Inflammatory macrophage treated with lipopolysaccharide for 1 hour (primary cell): ENCODE measurements around the gene ELMOD2.
"Not testable (repeated sequence)": the region's sequence is repeated elsewhere in the genome, so short reads cannot be mapped to it uniquely, and the experiment has no call there.

ENCODE experiments used
- DNase-seq, 2 donors: peaks; one replicate each; pipeline ENCODE4 v3.0.0-alpha.2; 2020 to 2022

The ELMOD2 gene

GRCh38 chr4:140523857-140524742 is at the start of gene ELMOD2:
ELMOD2 (plus strand) TSS chr4:140524168; CDS start chr4:140525429, 1,261 bp downstream.
- peak; percentile 97 to 98 for DNase-seq

- DNase-seq = no peak
Measured at GRCh38 chr4:140483445-140483844, 40.5 kb upstream of the ELMOD2 start.

DNA sequence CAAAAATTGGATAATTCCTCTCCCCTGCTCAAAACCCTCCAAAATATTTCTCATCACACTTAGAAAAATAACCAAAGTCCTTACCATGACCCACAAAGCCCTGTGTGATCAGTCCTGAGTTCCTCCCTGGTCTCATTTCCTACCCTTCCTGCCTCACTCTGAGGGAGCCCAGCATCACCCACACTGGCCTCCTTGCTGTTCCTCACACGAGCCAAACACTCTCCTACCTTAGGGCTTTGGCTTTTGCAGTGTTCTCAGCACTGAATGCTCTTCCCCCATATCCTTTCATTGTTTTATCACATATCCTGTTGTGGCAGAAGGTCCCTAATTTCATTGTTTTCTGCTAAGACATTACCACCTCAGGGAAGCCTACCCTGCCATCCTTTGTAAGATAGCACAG is 38.0 kb upstream of the ELMOD2 start:
- DNase-seq = no peak

DNA sequence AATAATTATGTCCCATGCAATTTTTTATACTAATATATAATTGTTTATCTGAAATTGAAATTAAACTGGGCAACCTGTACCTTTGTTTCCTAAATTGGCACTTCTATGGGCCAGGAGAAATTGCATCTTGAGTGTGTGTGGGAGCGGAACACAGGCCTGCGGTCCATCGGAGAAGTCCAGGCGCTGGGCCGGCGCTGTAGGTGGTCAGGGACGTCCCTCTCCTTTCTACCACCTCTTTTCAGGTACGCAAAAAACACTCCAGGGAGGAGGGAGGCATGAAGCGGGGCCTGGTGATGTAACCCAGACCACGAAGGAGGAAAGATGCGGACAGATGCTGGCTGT is 26.6 kb upstream of the ELMOD2 start:
- DNase-seq = no peak

GRCh38 chr4:140497747-140498636 is 26.0 kb upstream of the ELMOD2 start, which contains the start of gene MGAT4D:
MGAT4D (minus strand) TSS chr4:140498293; CDS start chr4:140498222, 71 bp downstream.
- no peak for DNase-seq

GRCh38 chr4:140499391-140499790 is 24.6 kb upstream of the ELMOD2 start:
- DNase-seq = no peak

- no peak for DNase-seq
Measured at GRCh38 chr4:140504261-140504660, 19.7 kb upstream of the ELMOD2 start.

DNA sequence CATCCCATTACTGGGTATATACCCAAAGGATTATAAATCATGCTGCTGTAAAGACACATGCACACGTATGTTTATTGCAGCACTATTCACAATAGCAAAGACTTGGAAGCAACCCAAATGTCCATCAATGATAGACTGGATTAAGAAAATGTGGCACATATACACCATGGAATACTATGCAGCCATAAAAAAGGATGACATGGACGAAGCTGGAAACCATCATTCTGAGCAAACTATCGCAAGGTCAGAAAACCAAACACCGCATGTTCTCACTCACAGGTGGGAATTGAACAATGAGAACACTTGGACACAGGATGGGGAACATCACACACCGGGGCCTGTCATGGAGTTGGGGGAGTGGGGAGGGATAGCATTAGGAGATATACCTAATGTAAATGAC is 10.2 kb upstream of the ELMOD2 start:
- not testable (repeated sequence) for DNase-seq

DNA sequence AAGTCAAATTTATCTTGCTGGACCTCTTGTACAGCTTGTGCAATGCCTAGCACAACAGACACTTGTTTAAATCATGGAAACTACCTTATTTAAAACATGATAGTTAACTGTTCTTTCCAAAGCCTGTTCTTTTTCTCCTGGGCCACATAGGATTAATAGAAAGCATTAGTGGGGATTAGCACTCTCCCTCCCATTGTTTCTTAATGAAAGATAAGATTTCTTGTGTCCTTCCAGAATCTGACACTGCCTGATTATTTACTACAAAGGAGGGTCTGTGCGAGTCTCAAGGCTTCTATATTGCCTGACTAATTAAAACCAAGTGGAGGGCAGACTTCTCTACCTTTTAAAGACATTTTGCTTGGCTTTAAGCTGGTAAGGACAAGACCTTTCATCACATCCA is 8.5 kb upstream of the ELMOD2 start:
- DNase-seq = no peak

GRCh38 chr4:140523370-140523856 is 555 bp upstream of the ELMOD2 start:
- DNase-seq = peak in 1 of 2 donors; percentile 79

DNA sequence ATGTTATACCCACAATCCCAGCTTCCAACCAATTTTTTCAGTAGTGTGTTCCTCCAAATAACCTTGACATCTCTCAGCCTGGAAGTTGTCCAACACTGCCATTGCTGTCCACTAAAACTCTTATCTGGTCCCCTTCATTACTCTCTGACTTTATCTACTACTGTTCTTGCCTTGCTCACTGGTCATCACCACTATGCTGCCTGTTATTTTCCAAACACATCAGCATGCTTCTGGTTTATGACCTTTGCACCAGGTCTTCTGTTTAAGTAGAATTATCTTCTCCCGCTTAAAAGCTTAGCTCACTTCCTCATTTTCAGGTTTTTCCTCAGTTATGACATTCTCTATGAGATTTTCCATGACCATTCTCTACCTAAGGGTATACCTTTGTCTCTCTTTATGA is 5.5 kb downstream of the ELMOD2 start:
- DNase-seq = peak in 1 of 2 donors; percentile 2

DNA sequence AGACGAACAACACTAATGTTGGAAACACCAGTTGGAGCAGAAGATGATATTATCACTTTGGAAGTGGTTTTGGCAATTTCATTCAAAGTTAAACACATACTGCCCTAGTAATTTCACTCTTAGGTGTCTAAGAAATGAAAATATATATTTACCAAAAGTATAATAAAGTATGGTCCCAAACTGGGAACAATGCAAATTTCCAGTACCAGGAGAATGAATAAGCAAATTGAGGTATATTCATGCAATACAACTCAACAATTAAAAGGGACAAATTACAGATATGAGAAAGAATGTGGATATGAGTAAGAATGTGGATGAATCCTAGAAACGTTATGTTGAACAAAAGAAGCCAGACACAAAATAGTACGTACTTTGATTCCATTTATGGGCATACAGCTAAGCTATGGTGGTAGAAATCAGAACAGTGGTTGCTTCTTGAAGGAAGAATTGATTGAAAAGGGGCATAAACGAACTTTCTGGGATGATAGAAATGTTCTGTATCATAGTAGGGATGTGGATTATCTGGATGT is 10.0 kb downstream of the ELMOD2 start:
- DNase-seq = no peak

- no peak for DNase-seq
Measured at GRCh38 chr4:140556372-140557085, 32.6 kb downstream of the ELMOD2 start.

- no peak for DNase-seq
Measured at GRCh38 chr4:140557831-140558435, 34.0 kb downstream of the ELMOD2 start.

DNA sequence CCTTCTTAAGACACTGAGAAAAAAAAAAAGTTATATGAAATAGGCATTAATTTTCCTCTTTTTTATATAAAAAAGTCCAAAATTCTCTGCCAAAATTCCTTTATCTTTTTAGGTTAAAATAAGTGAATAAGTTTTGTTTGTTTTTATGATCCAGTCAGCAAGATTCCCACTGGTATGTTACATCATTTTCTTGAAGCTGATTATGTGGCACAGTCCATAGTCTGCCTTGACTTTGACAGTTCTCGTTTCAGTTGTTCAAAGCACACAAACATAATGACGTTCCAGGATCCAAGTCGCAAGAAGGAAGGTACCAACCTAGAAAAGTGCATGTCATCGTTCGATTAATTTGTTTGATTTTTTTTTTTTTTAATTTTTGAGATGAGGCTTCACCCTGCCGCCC is 35.7 kb downstream of the ELMOD2 start:
- no peak for DNase-seq

- peak; percentile 1 to 9 for DNase-seq
Measured at GRCh38 chr4:140568507-140569306, 44.7 kb downstream of the ELMOD2 start, which contains the start of gene UCP1. UCP1 (minus strand) TSS chr4:140568961; CDS start chr4:140568729, 232 bp downstream.

GRCh38 chr4:140569307-140569638 is 45.3 kb downstream of the ELMOD2 start:
- DNase-seq = no peak

- no peak for DNase-seq
Measured at GRCh38 chr4:140571620-140572019, 47.7 kb downstream of the ELMOD2 start.

DNA sequence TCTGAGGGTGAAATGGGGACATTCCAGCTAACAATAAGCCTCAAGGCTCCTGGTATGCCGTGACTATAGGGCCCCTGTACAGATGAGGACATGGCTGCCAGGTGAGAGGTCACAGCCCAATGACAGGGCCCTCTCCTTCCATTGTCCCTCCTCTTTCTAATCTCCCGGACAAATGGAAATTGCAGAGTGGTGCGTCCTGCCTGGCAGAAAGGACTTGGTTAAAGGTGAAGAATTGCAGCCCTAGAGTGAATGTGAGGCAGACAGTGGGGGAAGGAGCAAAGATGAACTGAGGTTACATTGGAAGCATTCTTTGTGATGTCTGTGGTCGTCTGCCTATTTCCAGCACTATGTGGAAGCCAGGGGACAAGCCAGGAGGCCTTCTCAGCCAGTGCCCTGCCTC is 51.5 kb downstream of the ELMOD2 start:
- DNase-seq = no peak

GRCh38 chr4:140579278-140579677 is 55.3 kb downstream of the ELMOD2 start:
- DNase-seq = no peak

- no peak for DNase-seq
Measured at GRCh38 chr4:140581078-140581477, 57.1 kb downstream of the ELMOD2 start.
